ENCODE results near the gene SUMO2. TPM values are rescaled to one million over a fixed set of nuclear protein-coding genes. Genes with fewer than 3 reads are reported as not detected.

Gene SUMO2
- 366 to 386 TPM (median 369 TPM) in 5 replicates for total RNA-seq (2022; extraction: Qiagen RNA extraction)

GRCh38 chr17:75182569-75183436 lies at the start of gene SUMO2:
TSS of gene SUMO2 (minus strand) at chr17:75182959. CDS start at chr17:75182834, 125 bp downstream.

GRCh38 chr17:75205037-75205792 lies 22.5 kb upstream of the SUMO2 start, which contains the start of gene NUP85:
TSS of gene NUP85 (plus strand) at chr17:75205679. CDS start at chr17:75205762, 83 bp downstream.

GRCh38 chr17:75154195-75155106 lies 28.3 kb downstream of the SUMO2 start, which contains the start of gene JPT1:
TSS of gene JPT1 (minus strand) at chr17:75154512. CDS start at chr17:75154397, 115 bp downstream.

GRCh38 chr17:75131278-75132017 lies 51.3 kb downstream of the SUMO2 start, which contains the start of gene NT5C:
TSS of gene NT5C (minus strand) at chr17:75131742. CDS start at chr17:75131707, 35 bp downstream.

Other genes with a start within 250 kb of the SUMO2 start
- 0.05 TPM in 1 of 5 replicates, not detected in the others for gene OTOP3, start 247.1 kb downstream of the SUMO2 start, total RNA-seq (2022; extraction: Qiagen RNA extraction)
- 6.0 to 9.9 TPM (median 9.0 TPM) in 5 replicates for gene HID1, start 210.2 kb downstream of the SUMO2 start, total RNA-seq (2022; extraction: Qiagen RNA extraction)
- 37.1 to 57.1 TPM (median 52.4 TPM) in 5 replicates for gene CDR2L, start 195.3 kb downstream of the SUMO2 start, total RNA-seq (2022; extraction: Qiagen RNA extraction)
- 76.4 to 81.8 TPM (median 77.9 TPM) in 5 replicates for gene MRPL58, start 170.3 kb downstream of the SUMO2 start, total RNA-seq (2022; extraction: Qiagen RNA extraction)
- 451 to 583 TPM (median 485 TPM) in 5 replicates for gene ATP5PD, start 136.0 kb downstream of the SUMO2 start, total RNA-seq (2022; extraction: Qiagen RNA extraction)
- gene KCTD2, start 135.7 kb downstream of the SUMO2 start, total RNA-seq (2022; extraction: Qiagen RNA extraction) = 27.7 to 31.5 TPM (median 29.5 TPM) in 5 replicates
- gene SLC16A5, start 95.0 kb downstream of the SUMO2 start, total RNA-seq (2022; extraction: Qiagen RNA extraction) = 18.6 to 35.9 TPM (median 32.2 TPM) in 5 replicates
- 17.3 to 22.0 TPM (median 18.5 TPM) in 5 replicates for gene ARMC7, start 73.0 kb downstream of the SUMO2 start, total RNA-seq (2022; extraction: Qiagen RNA extraction)
- 73.4 to 135 TPM (median 133 TPM) in 5 replicates for gene NT5C, start 51.2 kb downstream of the SUMO2 start, total RNA-seq (2022; extraction: Qiagen RNA extraction)
- 762 to 868 TPM (median 811 TPM) in 5 replicates for gene JPT1, start 28.4 kb downstream of the SUMO2 start, total RNA-seq (2022; extraction: Qiagen RNA extraction)
- gene NUP85, start 22.7 kb upstream of the SUMO2 start, total RNA-seq (2022; extraction: Qiagen RNA extraction) = 91.8 to 113 TPM (median 102 TPM) in 5 replicates
- 23.6 to 32.4 TPM (median 30.9 TPM) in 5 replicates for gene GGA3, start 78.6 kb upstream of the SUMO2 start, total RNA-seq (2022; extraction: Qiagen RNA extraction)
- 157 to 184 TPM (median 174 TPM) in 5 replicates for gene MRPS7, start 78.9 kb upstream of the SUMO2 start, total RNA-seq (2022; extraction: Qiagen RNA extraction)
- gene MIF4GD, start 88.3 kb upstream of the SUMO2 start, total RNA-seq (2022; extraction: Qiagen RNA extraction) = 31.4 to 39.6 TPM (median 37.2 TPM) in 5 replicates
- 17.8 to 22.5 TPM (median 20.7 TPM) in 5 replicates for gene SLC25A19, start 106.5 kb upstream of the SUMO2 start, total RNA-seq (2022; extraction: Qiagen RNA extraction)
- gene GRB2, start 222.7 kb upstream of the SUMO2 start, total RNA-seq (2022; extraction: Qiagen RNA extraction) = 90.6 to 102 TPM (median 98.5 TPM) in 5 replicates

Data from A549 treated with CORT108297 at 1 μM for 4 hours (cell line).